T-cell (primary cell): ENCODE results near the gene MCM7. TPM values are rescaled to one million over a fixed set of nuclear protein-coding genes. Genes with fewer than 3 reads are reported as not detected.

Experiments
- ATAC-seq, 4 experiments: fragments of 200-7000 bp in 3 of 4; fragments of 150-1000 bp in 1 of 4; cut with Tn5 transposase; replicated peaks in 1 of 4; 1 replicate in 3 of 4; 2 replicates in 1 of 4; pipeline ENCODE4 v1.10.0; 2021; ENCODE audit warnings: moderate library complexity in 3 of 4, mild to moderate bottlenecking in 2 of 4, moderate number of reproducible peaks in 1 of 4
- CTCF ChIA-PET, 2 donors: fragments of 300-600 bp; sonication (Branson Sonifier 250); formaldehyde crosslinking; loops; one replicate each; lab custom pipeline; 2022; ENCODE audit warnings: antibody characterized with exemption in 2 of 2; lab: Charles Lee
- POLR2A ChIA-PET, 2 donors: fragments of 300-600 bp; sonication (Branson Sonifier 250); formaldehyde crosslinking; loops; one replicate each; lab custom pipeline; 2022; ENCODE audit warnings: antibody characterized with exemption in 2 of 2; lab: Charles Lee
- DNase-seq, 35 experiments: peaks; one replicate each; pipeline versions ENCODE4 v3.0.0 to v3.0.0-alpha.2; 2013 to 2023
- H3K27ac ChIP-seq: one replicate; pipeline ENCODE4 v1.5.1; 2013; ENCODE audit warnings: low read length
- H3K27me3 ChIP-seq, 2 experiments: replicated peaks in 1 of 2; 1 replicate in 1 of 2; 2 replicates in 1 of 2; pipeline versions ENCODE4 v1.6.1 to v1.7.0; 2013; ENCODE audit warnings: low read length in 1 of 2, mixed read lengths in 1 of 2; ENCODE audit not compliant: control insufficient read depth in 2 of 2, insufficient read depth in 2 of 2; ENCODE audit errors: extremely low read depth in 1 of 2
- H3K36me3 ChIP-seq, 2 donors: 1 replicate in 1 of 2; 2 replicates in 1 of 2; pipeline versions ENCODE4 v1.6.1 to v1.7.0; 2013; ENCODE audit warnings: low read length in 1 of 2; ENCODE audit not compliant: control insufficient read depth in 2 of 2, insufficient read depth in 1 of 2; ENCODE audit errors: extremely low read depth in 1 of 2
- H3K4me1 ChIP-seq, 2 experiments: 1 replicate in 1 of 2; 2 replicates in 1 of 2; pipeline versions ENCODE4 v1.6.1 to v1.7.0; 2013; ENCODE audit warnings: low read length in 2 of 2, mixed read lengths in 1 of 2; ENCODE audit not compliant: insufficient read depth in 2 of 2, control insufficient read depth in 1 of 2; ENCODE audit errors: extremely low read depth in 1 of 2
- H3K4me3 ChIP-seq, 2 donors: 1 replicate in 1 of 2; 2 replicates in 1 of 2; pipeline versions ENCODE4 v1.5.1 to v1.7.0; 2013; ENCODE audit warnings: mild to moderate bottlenecking in 2 of 2, low read length in 1 of 2, moderate library complexity in 1 of 2; ENCODE audit not compliant: control insufficient read depth in 1 of 2; ENCODE audit errors: extremely low read depth in 1 of 2
- H3K9me3 ChIP-seq: 2 replicates; pipeline ENCODE4 v1.7.0; 2013
- H3K27ac Mint-ChIP-seq, 2 donors: one replicate each; pipeline ENCODE4 v1.8.0; 2020 to 2021; ENCODE audit warnings: mild to moderate bottlenecking in 2 of 2, mixed read lengths in 2 of 2
- H3K27me3 Mint-ChIP-seq, 2 donors: one replicate each; pipeline ENCODE4 v1.8.0; 2021 to 2022; ENCODE audit warnings: mixed read lengths in 2 of 2
- H3K36me3 Mint-ChIP-seq: one replicate; pipeline ENCODE4 v1.8.0; 2021; ENCODE audit warnings: mixed read lengths
- H3K4me1 Mint-ChIP-seq, 3 donors: one replicate each; pipeline ENCODE4 v1.8.0; 2020 to 2022; ENCODE audit warnings: mixed read lengths in 3 of 3, mild to moderate bottlenecking in 1 of 3
- H3K4me3 Mint-ChIP-seq, 3 donors: one replicate each; pipeline ENCODE4 v1.8.0; 2020 to 2022; ENCODE audit warnings: mild to moderate bottlenecking in 3 of 3, mixed read lengths in 3 of 3, moderate library complexity in 3 of 3
- H3K9me3 Mint-ChIP-seq, 3 donors: one replicate each; pipeline ENCODE4 v1.8.0; 2020 to 2022; ENCODE audit warnings: mixed read lengths in 3 of 3
- WGBS: methylation state at CpG from one replicate; pipeline ENCODE4 v1.1.5; 2013; ENCODE audit warnings: missing lambda C conversion rate; ENCODE audit not compliant: insufficient coverage; 5-methylcytosine and 5-hydroxymethylcytosine counted together
- total RNA-seq, 35 experiments: library from RNA in 6 of 35; stranded (reverse) in 6 of 35; fragments of 120-200 nt in 1 of 35; gene quantifications; one replicate each; pipeline versions ENCODE4 v1.2.1 to v1.2.4 and lab custom pipeline; 2013 to 2026

Gene MCM7
- total RNA-seq, 5 donors from 2014 or later (not counting 1 experiment from before 2014, with no cell fraction given) = 95.2 to 181 (median 164) TPM

DNA sequence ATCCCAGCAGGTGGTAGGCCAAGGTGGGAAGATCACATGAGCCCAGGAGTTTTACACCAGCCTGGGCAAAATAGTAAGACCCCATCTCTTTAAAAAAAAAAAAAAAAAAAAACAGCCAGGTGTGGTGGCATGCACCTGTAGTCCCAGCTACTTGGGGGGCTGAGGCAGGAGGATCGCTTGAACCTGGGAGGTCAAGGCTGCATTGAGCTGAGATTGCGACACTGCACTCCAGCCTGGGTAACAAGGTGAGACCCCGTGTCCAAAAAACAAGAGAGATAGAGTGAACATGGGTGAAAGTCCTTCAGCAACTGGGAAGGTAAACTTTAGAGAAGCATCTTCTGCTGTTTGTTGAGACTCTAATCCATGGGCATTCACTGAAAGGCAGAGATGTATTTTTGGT, 41.3 kb upstream of the MCM7 start:
- H3K4me1 ChIP-seq = peaks cover 0 to 8% of the 10 kb centered on the region in 2 experiments
- Mint-ChIP-seq H3K36me3 (no peaks in the 10 kb centered on the region), H3K4me3 (no peak overlapping the region), H3K4me1 (peaks cover 10 to 12% (median 12%) of the 10 kb centered on the region in 3 donors), H3K27me3 (no peaks in the 10 kb centered on the region), H3K27ac (no peak overlapping the region), H3K9me3 (no peaks in the 10 kb centered on the region)
- no peak for ATAC-seq
- no peaks in the 10 kb centered on the region for H3K9me3 ChIP-seq
- no peaks in the 10 kb centered on the region for H3K36me3 ChIP-seq
- H3K4me3 ChIP-seq = no peak overlapping the region
- ChIA-PET POLR2A (interaction anchor here in 1 of 2 donors (0.6 kb wide), 2 partner anchors 25 to 638 kb away, joined by 3 read pairs; no protein-coding TSS in a partner anchor), CTCF (interaction anchor here in 1 of 2 donors (1.1 kb wide), 1 partner anchor 10 kb away, joined by 4 read pairs; no protein-coding TSS in a partner anchor)
- no peak overlapping the region for H3K27ac ChIP-seq
- 90% methylated on average over 2 of the region's 3 CpGs for WGBS
- no peak for DNase-seq
- no peaks in the 10 kb centered on the region for H3K27me3 ChIP-seq

DNA sequence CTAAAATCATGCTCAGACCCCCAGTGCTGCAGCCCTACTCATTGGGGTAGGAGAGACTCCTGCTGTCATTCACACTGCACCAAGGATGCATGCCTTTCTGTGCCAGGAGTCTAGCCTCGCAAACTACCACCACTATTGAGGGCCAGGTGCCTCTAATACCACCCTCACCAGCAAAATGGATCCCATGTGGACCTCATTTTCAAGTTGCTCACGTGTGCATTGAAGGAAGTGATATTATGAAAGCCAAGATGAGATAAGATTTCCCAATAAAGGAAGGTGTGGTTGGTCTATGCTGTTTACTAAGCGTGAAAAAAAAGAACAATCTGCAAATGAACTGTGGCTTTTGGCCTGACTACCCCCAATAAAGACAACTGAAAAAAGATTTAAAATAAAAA, 40.4 kb upstream of the MCM7 start:
- Mint-ChIP-seq H3K27ac (no peak overlapping the region), H3K9me3 (no peaks in the 10 kb centered on the region), H3K4me1 (peaks cover 10 to 12% (median 12%) of the 10 kb centered on the region in 3 donors), H3K27me3 (no peaks in the 10 kb centered on the region), H3K4me3 (no peak overlapping the region), H3K36me3 (no peaks in the 10 kb centered on the region)
- DNase-seq = no peak
- no peaks in the 10 kb centered on the region for H3K27me3 ChIP-seq
- H3K4me1 ChIP-seq = peaks cover 0 to 8% of the 10 kb centered on the region in 2 experiments
- ATAC-seq = no peak
- no peak overlapping the region for H3K27ac ChIP-seq
- H3K36me3 ChIP-seq = no peaks in the 10 kb centered on the region
- no peaks in the 10 kb centered on the region for H3K9me3 ChIP-seq
- CTCF ChIA-PET = interaction anchor here in 1 of 2 donors (1.1 kb wide), 1 partner anchor 9 kb away, joined by 4 read pairs; no protein-coding TSS in a partner anchor
- no CpG with 5 or more reads among the region's 3 CpGs for WGBS
- no peak overlapping the region for H3K4me3 ChIP-seq
- POLR2A ChIA-PET = no interaction called here

DNA sequence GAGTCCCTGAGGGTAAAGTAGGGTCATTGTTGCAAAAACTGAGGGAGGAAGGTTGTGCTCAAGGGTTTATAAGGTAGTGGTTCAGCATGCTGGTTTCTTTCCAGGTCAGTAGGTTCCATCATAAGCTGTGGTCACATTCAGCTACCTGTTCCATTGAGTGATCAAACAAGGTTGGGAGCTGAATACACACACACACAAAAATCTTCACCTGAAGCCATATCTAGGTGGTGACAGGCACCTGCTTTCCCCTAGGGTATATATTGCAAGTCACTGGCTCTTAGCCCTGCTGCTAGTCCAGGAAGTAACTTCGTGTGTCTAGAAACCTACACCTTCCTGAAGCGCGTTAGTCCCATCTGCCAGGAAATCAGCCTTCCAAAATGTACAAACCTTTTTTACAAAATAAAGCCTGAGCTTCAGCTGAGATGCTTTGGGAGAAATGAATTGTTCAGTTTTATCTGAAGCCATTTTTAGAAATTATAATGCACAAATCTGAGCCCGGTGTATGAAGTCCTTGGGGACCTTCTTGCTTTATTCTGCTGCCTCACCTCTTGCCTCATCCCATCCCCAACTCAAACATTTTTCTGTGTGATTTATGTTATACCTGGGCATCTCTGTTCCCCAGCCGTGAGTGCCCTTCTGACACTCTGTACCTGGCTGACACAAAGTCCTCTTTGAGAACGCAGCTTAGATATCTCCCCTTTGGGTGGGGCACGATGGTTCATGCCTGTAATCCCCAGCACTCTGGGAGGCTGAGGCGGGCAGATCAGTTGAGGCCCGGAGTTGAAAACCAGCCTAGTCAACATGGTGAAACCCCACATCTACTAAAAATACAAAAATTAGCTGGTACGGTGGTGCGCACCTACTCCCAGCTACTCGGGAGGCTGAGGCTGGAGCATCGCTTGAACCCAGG, 36.9 kb upstream of the MCM7 start:
- WGBS = 90% methylated on average over 5 of the region's 13 CpGs
- Histone ChIP-seq H3K36me3 (no peaks in the 10 kb centered on the region), H3K27ac (no peak overlapping the region), H3K9me3 (no peaks in the 10 kb centered on the region), H3K4me1 (peaks cover 0 to 8% of the 10 kb centered on the region in 2 experiments), H3K4me3 (no peak overlapping the region), H3K27me3 (no peaks in the 10 kb centered on the region)
- no peak for DNase-seq
- Mint-ChIP-seq H3K27me3 (no peaks in the 10 kb centered on the region), H3K4me1 (peaks cover 10 to 12% (median 12%) of the 10 kb centered on the region in 3 donors), H3K36me3 (no peaks in the 10 kb centered on the region), H3K4me3 (peak overlapping the region in 1 of 3 donors; percentile 17), H3K27ac (peak overlapping the region; percentile 69 to 70), H3K9me3 (no peaks in the 10 kb centered on the region)
- ChIA-PET POLR2A (interaction anchor here (0.5 to 0.7 kb wide), 3 partner anchors 21 to 82 kb away, joined by 3 to 6 read pairs (median 5); partner anchors contain the start of gene TRAPPC14 (in 1 of the 2)), CTCF (interaction anchor here (0.5 to 1.3 kb wide), 3 partner anchors 25 to 70 kb away, joined by 3 to 7 read pairs (median 4); no protein-coding TSS in a partner anchor)
- peak in 3 of 4 experiments; percentile 71 to 76 (median 75) for ATAC-seq

DNA sequence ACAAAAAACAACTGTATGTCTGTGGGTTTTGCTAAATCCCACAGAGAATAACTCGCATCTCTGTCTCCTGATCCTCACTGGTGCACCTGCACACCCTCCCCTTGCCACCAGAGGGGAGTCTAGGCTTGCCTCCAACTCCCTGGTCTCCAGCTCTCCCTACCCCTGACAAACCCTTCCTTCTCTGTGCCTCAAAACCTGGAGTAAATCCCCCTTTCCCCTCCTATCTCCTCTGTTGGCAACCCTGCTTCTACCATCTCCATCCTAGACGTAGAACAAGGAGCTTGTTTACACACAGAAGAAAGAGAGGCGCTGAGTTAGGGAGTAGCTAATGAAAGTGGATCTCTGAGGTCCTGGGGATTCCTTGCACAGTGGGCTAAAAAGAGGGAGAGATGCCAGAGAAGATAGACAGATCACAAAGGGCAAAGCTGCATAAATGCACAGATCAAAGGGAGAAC, 31.5 kb upstream of the MCM7 start:
- Histone ChIP-seq H3K9me3 (no peaks in the 10 kb centered on the region), H3K36me3 (no peaks in the 10 kb centered on the region), H3K4me1 (peaks cover 9 to 29% of the 10 kb centered on the region in 2 experiments), H3K27me3 (no peaks in the 10 kb centered on the region), H3K4me3 (no peak overlapping the region), H3K27ac (no peak overlapping the region)
- Mint-ChIP-seq H3K9me3 (no peaks in the 10 kb centered on the region), H3K27ac (no peak overlapping the region), H3K27me3 (no peaks in the 10 kb centered on the region), H3K4me1 (peaks cover 17 to 26% (median 20%) of the 10 kb centered on the region in 3 donors), H3K36me3 (no peaks in the 10 kb centered on the region), H3K4me3 (no peak overlapping the region)
- DNase-seq = peak; percentile 31 to 80 (median 55)
- ChIA-PET POLR2A (no interaction called here), CTCF (interaction anchor here (0.6 to 2.3 kb wide), 19 partner anchors 9 to 275 kb away, joined by 3 to 27 read pairs (median 3); partner anchors contain the start of gene LAMTOR4 (in 1 of the 2))
- ATAC-seq = peak; percentile 70 to 76 (median 74)
- WGBS = 43% methylated on average over 2 of the region's 3 CpGs

DNA sequence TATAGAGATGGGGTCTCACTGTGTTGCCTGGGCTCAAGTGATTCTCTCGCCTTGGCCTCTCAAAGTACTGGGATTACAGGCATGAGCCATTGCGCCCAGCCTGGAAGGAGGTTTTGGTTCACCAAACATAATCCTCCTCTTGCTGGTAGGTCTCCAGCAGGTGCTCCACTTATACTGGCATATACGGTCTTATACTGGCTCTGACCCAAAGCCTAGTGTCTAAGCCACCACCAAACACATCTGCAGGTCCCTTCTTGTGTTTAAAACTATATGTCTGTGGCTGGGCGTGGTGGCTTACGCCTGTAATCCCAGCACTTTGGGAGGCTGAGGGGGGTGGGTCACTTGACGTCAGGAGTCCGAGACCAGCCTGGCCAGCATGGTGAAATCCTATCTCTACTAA, 30.9 kb upstream of the MCM7 start:
- CTCF ChIA-PET = interaction anchor here (1.0 to 2.3 kb wide), 9 partner anchors 12 to 276 kb away, joined by 3 to 13 read pairs (median 4); partner anchors contain the start of gene LAMTOR4 (in 1 of the 2)
- Histone ChIP-seq H3K9me3 (no peaks in the 10 kb centered on the region), H3K27ac (no peak overlapping the region), H3K36me3 (no peaks in the 10 kb centered on the region), H3K4me1 (peaks cover 7 to 30% of the 10 kb centered on the region in 2 experiments), H3K4me3 (no peak overlapping the region), H3K27me3 (no peaks in the 10 kb centered on the region)
- DNase-seq = no peak
- Mint-ChIP-seq H3K9me3 (no peaks in the 10 kb centered on the region), H3K4me1 (peaks cover 16 to 25% (median 18%) of the 10 kb centered on the region in 3 donors), H3K27me3 (no peaks in the 10 kb centered on the region), H3K36me3 (no peaks in the 10 kb centered on the region), H3K4me3 (peak overlapping the region in 1 of 3 donors; percentile 45), H3K27ac (no peak overlapping the region)
- POLR2A ChIA-PET = no interaction called here
- ATAC-seq = no peak
- no CpG with 5 or more reads among the region's 7 CpGs for WGBS
